ENCODE measurements around the gene FILIP1L.
A peak's percentile ranks its signal among the peaks of the same experiment; 100 is the strongest.
"Not testable (repeated sequence)": the region's sequence is repeated elsewhere in the genome, so short reads cannot be mapped to it uniquely, and the experiment has no call there.

FILIP1L gene

DNA sequence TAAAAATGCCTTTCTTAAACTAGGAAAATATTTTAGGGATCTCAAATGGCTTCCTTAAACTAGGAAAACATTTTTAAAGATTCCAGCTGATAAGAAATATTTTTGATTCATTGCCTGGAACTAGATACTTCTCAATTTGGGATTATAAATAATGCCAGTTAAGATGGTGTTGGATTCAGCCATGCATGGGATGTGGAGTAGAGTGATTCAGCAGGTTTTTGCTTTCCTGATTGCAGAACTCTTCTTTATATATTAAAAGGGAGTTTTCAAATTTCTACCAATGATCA, 15.6 kb downstream of the FILIP1L start:
- DNase-seq (ENCODE audit: low read depth) = no peak

DNA sequence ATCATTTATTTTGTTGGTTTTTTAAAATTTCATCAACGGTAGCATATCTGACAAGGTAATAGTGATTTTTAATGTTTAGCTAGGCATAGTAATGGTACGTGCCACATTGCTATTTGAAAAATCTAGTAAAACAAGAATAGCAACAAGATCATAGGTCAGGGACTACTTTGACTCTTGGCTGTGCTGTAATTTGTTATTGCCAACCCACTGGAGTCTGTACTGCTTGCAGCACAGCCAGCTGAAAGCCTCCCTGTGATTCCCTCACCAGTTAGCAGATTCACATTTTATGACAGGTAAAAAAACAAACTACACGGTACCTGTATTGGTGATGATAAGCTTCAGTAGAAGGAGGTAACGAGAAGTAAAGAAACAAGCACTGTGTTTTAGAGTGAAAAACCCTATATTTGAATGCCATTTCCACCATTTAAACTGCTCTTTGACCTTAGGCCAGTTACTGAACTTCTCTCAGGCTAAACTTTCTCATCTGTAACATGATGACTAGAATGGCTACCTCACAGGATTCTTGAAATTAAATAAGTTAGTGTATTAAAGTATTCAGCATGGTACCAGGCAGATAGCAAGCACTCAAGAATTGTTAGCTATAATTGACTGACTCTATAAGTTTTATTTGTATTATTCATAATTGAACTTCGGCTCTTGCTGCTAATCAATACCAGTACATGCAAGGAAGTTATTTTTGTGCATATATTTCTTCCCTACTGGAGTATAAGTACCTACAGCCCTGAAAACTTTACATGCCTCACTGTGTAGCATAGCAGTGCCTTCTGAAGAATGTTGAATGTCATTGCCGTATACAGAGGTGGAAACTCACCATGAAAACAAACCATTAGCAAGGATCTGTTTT, 16.1 kb downstream of the FILIP1L start:
- DNase-seq (ENCODE audit: low read depth) = no peak

DNA sequence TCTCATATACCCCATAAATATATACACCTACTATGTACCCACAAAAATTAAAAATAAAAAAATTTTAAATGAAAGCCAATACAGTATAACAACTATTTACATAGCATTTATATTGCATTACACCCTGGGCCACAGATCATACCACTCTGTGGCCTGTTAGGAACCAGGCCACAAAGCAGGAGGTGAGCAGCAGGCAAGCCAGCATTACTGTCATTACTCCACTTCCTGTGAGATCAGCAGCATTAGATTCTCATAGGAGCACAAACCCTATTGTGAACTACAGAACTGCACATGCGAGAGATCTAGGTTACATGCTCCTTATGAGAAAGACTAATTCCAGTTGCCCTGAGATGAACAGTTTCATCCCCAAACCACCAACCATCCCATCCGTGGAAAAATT, 17.4 kb downstream of the FILIP1L start:
- DNase-seq (ENCODE audit: low read depth) = no peak

DNA sequence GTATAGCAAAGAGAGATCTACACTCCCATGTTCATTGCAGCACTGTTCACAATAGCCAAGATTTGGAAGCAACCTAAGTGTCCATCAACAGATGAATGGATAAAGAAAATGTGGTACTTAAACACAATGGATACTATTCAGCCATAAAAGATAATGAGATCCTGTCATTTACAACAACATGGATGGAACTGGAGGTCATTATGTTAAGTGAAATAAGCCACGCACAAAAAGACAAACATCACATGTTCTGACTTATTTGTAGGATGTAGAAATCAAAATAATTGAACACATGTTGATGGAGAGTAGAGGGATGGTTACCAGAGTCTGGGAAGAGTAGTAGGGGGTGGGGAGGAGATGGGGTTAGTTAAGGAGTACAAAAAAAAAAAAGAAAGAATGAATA, 18.0 kb downstream of the FILIP1L start:
- not testable (repeated sequence) for DNase-seq (ENCODE audit: low read depth)

DNA sequence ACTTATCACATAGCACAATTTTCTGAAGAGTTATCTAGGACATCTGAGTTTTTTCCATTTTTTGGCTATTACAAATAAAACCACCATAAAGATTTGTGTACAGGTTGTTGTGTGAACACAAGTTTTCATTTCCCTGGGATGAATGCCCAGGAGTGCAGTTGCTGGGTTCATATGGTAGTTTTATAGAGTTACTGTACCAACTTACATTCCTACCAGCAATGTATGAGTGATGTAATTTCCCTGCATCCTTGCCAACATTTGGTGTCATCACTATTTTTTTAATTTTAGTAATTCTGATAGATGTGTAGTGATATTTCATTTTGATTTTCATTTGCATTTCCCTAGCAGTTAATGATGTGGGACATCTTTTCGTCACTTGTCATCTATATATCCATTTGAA, 20.5 kb downstream of the FILIP1L start:
- no peak for DNase-seq (ENCODE audit: low read depth)

DNA sequence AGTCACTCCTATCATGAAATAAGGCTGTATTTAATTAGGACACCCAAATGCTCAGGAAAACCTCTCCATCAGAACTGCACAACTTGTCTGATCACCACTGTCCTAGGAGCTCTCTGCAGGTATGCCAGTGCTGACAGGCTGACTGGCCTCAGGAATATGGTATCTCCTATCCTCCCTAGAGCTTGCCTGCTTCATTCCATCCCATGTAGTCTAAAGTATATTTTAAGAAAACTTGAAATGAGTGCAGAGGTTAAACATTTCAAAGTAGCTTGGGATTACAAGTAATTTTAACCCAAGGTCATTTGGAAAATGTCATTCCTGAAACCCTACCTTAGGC, 23.7 kb downstream of the FILIP1L start:
- no peak for DNase-seq (ENCODE audit: low read depth)

DNA sequence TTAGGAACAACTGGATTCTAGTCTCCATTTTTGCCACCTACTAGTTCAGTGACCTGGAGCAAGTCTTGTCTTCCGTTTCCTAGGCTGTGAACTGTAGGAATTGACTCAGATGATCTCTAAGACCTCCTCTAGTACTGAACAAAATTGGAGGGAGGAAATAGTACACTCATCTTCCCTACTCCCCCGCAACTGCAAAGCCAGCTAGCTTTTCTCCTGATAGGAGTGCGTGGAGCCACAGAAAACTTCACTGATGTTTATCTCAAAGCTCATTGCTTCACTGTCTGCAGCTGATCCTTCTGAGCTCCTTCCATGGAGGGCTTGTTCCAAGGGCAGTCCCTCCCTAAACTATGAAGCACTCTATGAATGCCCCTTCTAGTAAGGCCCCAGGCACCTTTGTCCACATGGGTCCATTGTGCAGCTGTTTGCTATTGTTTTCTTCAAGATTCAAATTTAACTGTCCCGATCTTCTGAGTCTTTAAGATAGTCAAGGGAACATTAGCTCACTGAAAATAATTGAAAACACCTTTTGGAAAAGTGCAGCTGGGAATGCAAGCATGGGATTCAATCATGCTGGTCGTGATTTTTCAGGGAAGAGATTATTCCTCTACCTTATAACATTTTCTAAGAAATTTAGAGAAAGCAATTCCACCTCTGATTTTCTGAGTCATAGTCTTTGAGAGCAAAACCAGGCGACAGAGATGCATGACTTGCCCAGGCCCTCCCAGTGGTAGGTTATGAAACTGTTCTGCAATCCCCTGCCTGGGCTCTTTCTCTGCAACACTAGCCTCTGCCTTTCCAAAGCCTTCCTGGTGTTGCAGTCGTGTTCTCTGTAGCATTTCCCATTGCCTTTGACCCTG, 24.3 kb downstream of the FILIP1L start:
- DNase-seq (ENCODE audit: low read depth) = peak; percentile 33

DNA sequence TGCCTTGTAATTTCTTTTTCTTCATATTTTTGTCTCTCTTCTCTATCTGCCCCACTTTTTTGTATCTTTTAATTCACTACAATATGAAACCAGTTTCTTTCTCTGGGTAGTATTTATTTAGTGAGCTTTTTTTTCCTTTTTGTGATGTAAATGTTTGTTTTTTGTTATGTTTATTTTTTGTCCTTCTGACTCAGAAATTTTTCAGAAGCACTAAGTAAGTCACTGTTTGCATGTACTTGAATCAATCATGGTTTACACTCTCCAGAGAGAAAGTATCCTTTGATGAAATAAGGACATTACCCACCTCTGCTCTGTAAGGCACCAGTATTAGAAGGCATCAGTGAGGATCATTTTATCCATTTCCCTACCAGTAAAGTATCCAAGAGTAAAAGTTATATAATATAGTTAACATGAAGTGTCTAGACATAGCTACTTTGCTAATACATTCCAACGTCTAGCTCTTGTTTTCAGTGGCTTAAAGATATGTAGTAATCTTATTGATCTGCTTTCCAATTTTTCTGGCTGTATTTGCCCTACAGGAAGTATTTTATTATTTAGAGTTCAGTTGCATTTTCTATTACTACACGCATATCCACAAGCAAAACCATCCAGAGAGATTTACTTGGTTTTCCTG, 25.4 kb downstream of the FILIP1L start:
- DNase-seq (ENCODE audit: low read depth) = no peak

DNA sequence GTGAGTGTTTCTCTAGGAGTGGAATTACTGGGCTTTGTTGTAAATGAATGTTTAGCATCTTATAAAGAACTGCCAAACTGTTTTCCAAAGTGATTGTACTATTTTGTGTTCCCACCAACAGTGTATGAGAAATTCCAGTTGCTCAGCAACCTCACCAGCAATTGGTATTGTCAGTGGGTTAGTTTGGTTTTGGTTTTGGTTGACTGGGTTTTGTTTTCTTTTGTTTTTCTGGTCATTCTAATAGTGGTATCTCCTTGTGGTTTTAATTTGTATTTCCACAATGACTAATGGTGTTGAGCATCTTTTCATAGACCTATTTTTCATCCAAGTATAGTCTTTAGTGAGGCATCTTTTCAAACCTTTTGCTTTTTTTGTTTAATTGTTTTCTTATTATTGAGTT, 27.1 kb downstream of the FILIP1L start:
- peak; percentile 78 for DNase-seq (ENCODE audit: low read depth)

DNA sequence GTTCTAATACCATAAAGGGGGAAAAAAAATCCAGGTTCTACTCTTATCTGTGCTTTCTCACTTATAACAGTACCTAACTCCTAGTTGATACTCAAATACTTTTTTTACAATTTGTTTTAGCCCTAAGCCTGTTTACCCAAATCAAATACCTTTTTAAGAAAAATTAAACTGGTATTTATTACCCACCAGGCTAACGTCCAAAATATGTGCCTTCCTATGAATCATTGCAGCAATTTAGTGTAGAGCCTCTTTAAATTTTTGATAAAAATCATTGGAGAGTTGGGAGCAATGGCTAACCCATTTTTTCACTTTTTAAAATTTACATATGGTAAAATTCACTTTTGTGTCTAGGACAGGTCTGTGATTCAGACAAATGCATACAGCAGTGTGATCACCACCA, 27.9 kb downstream of the FILIP1L start:
- DNase-seq (ENCODE audit: low read depth) = no peak

DNA sequence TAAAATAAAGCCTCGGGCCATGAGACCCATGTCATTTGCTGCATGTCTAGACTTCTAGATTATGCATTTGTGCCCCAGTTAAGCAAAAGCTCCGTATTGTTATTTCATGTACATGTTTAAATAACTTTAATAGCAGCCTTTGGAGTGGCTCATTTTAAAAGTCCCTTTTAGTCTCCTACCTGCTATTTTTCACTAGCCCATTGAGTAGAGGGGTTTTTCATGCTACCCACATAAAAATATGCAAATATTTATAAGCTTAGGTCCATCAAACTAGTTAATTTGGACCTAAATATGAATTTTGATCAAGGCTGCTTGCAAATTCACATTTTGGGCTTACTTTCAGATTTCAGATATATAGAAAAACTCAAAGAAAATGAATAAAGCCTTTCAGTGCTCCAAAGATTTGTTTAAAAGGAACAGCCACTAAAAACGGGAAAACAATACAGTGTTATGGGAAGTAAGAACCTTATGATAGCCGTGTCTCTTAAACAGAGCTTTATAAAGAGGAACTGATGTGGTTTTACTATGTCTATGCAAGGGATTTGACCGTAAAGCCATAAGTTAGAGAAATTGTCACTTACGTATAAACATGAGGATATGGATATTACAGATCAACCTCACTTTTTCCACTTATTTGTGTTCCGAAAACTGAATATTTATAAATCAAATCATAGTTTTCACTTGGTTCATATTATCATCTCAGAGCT, 30.0 kb downstream of the FILIP1L start:
- no peak for DNase-seq (ENCODE audit: low read depth)

DNA sequence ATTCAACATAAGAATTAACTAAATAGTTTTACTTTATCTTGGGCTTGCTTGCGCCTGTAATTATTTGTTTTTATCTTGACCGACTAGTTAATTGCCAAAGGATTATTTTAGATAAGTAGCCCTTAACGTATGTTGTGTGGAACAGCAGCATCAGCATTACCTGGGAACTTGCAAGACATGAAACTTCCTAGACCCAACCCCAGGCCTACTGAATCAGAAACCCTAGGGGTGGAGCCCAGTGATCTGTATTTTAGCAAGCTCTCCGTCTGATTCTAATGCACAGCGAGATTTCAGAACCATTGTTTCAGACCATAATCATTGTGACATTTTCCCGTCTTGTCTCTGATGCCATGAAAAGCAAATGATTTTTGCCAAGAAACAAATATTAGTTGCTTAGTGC, 31.1 kb downstream of the FILIP1L start:
- DNase-seq (ENCODE audit: low read depth) = no peak

DNA sequence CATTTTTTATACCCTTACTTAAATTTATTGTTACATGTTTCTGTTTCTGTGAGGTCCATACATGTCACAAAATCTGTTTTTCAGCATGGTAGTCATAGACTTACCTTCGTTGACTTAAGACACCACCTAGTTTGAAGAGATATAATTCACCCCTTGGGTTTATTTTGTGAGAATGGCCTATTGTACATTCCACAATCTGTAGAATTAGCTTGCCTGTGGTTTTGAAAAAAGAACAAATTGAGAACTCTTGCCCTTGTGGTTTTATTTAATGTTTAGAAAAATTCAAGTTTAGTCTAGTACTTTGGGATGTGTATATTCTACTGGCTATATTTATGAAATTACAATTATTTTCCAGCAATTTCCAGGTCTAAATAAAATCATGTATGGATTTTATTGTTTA, 31.6 kb downstream of the FILIP1L start:
- DNase-seq (ENCODE audit: low read depth) = no peak

DNA sequence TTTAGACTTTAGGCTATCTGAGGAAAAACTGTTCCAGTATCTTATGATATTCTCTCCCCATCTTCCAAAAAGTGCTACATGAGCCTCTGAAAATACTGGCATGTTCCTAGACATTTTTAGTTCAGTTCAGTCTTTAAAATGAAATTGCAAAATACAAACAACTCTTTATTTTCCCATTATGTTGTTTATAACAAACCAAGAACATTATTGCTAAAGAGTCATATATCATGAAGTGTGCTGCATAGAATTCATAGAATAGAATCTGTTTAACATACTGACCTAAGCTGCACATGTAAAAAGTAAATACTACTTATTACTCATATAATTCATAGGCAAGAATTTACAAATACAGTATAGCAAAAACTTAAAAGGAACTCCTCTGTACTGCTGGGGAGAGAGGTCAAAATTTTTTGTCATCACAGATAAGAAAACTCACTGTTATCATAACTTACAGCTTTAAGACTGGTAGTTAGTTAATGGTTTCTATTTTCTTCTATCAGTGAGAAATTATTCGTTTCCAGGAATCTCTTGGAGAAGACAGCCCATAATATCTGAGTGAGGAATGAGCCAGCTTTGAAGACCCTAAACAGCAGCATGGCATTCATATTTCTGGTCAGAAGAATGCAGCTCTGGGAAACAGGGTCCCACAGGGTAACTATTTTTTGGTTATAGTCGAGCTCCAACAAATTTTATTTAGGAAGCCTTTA, 32.2 kb downstream of the FILIP1L start:
- DNase-seq (ENCODE audit: low read depth) = no peak

DNA sequence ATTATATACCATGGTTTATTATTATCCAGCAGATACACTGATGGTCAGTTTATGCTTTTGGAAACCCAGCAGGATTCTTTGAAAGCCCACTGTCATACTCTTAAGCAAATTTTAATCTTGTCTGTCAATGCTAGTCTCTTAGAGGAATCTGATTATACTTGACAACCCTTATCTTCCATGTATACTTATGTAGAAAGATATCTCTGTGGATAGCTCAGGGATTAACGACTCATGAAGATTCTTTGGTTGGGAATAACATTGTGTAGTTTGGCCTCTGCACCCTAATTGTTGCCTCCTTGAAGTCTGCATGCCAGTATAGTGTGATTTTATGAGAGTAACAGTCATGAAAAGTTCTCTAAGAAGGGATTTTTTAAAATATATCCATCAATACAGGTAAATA, 33.0 kb downstream of the FILIP1L start:
- no peak for DNase-seq (ENCODE audit: low read depth)

DNA sequence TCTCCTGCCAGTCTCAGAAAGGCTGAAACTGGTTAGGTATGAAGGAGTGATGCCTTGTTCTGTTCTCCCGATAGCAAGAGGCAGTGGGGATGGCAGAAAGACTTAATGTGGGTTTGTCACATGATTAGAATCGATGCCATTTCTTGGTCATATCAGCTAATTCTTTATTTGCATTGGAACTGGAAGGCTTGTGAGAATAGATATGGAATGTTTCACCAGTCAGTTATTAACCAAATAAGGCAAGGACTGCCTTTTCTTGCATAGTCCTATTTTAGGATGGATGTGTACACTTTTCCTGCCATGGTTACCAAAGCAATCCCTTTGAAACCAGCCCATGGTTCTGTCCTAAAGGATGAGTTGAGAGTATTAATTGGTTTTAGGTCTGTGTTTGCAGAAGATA, 33.7 kb downstream of the FILIP1L start:
- peak; percentile 47 for DNase-seq (ENCODE audit: low read depth)

DNA sequence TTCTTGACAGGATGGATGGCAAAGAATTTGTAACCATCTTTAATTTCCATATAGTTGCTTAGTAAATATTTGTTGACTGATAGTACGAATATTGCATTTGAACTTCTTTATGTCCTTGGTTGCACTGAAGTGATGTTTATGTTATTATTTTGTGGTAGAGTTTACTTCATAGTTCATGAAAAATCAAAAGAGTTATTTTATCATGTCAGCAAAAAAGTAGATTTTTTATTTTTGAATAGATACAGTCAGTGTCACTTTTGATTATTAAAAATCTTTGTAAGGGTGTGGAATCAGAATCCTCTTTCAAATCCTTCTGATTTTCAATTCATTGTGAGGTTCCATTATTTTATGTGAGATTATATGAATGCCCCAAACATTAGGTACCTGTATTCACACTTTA, 35.0 kb downstream of the FILIP1L start:
- no peak for DNase-seq (ENCODE audit: low read depth)

DNA sequence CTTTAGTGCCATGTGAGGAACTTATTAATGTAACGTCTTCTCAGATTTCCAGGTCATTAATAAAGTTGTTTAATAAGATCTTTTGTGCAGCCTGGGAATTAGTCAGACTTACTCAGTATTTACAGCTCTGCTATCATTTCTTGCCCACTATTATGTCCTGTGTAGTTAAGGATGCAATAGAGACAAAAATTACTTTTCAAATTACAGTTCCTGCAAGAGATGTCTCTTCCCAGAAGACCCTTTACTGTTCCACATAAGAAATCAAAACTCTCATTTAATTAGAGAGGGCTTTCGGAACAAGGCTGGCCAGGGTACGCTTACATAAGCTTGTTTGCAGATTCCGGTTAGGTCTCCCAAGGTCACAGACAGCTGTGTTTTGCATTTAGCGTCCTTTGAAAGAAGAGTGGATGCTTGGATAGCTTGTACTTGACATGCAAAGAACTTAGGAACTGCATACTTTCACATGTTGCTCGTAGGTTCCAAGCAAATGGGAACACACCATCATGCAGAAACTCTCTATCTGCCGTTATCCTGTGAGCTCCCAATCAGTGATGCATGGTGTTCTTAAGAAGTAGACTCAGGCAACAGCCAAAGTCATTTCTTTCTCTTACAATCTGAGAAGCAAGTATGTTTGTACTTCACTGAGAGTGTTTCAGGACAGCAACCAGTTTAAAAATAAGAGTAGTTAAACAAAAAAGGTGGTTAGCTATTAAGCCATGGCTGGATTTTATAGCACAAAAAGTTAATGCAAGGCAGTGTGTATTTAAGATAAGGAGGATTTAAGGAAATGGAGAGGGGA, 37.4 kb downstream of the FILIP1L start:
- DNase-seq (ENCODE audit: low read depth) = no peak

DNA sequence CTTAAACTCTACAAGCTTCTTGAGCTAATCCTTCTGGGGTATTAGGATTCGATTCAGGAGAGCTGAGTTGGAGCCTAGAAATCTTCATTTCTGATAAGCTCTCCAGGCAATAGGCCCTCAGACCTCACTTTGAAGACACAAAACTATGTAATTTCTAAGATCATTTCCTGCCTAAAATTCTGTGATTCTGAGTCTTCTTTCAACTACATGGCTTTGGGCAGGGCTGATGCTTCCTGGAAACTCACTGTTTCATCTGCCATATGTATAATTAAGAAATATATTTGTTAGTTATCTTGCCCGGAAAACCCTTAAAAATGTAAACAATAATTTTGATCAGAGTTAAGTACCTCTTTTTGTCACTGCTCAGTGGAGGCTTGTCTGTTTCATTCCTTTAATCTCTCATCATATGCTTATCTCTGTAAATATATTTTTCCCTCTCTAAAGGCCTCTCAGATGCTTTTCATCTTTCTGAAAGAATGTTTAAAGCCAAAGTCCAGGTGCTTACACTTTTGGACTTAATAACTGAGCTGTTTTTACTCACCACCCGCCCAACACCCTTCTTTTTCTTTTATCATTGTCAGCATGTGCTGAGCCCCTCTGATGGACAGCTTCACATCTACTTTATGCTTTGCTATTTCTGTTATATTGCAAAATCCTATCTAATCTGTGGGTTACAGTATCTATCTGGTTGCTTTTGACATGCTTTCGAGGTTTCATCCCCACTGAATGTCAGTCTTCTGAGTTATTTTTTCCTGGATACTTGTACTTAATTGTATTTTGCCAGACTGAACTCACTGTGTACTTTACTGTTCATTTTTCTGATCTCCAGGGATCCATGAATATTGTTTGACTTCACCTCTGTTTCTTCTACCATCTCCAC, 38.2 kb downstream of the FILIP1L start:
- no peak for DNase-seq (ENCODE audit: low read depth)

DNA sequence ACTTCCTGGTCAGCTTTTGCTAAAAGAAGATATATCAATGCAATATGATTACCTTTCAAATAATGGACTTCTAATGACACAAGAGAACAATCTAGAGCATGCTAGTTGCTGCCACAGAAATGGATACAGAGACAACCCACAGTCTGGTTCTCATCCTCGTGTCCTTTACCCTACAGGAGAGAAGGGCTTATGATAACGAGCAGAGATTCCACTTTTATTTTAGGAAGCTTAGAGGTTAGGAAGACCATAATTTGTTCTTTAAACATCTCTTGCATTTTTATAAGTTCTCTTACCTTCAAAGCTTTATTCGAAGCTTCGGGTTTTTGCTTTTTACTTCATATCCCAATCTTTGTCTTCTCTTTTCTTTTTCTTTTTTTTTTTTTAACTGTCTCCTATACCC, 39.1 kb downstream of the FILIP1L start:
- DNase-seq (ENCODE audit: low read depth) = no peak

Measured in stromal cell of bone marrow (primary cell).